NCI-H1105 (cell line): ENCODE measurements around the gene VRK3.
A peak's percentile ranks its signal among the peaks of the same experiment; 100 is the strongest.
"Not testable (repeated sequence)": the region's sequence is repeated elsewhere in the genome, so short reads cannot be mapped to it uniquely, and the experiment has no call there.

Source experiments
- DNase-seq: peaks from one replicate; lab custom pipeline; 2025; lab: John Stamatoyannopoulos, UW

Gene VRK3

DNA sequence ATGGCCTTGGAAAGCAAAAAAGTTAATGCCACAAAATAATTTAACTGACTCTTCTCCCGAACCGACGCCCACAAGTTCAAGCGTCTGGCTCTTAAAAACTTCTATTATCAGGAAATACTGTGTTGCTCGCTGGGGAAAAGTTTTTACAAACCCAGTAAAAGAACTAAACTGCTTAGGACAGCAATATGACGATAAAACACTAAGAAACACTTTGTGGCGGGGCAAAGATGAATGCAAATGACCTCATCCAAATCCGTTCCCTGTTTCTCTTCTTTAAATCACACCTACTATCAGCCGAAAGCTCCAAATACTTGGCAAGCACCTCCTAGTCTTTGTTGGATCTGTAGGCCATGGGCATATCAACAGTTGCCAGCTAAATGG is 69.1 kb downstream of the VRK3 start:
- no peak for DNase-seq

DNA sequence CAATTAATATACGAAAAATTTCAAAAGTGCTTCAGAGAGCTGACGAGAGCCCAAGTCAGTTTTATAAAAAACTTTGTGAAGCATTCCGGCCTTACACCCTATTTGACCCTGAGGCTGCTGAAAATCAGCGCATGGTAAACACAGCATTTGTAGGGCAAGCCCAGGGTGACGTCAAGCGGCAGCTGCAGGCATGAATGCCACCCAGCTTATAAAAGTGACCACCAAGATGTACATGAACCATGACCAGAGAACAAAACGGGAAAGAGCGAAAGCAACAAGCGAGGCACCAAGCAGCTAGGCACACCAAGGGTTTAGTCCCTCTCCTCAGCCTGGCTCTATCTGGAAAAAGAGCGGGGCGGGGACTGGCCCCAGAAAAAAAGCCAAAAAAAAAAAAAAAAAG is 70.2 kb downstream of the VRK3 start:
- DNase-seq, result no peak

GRCh38 chr19:49954092-49954829 is 70.9 kb downstream of the VRK3 start:
- DNase-seq, result no peak

- DNase-seq, result no peak
These were observed 71.8 kb downstream of the VRK3 start for GRCh38 chr19:49953416-49953815.

GRCh38 chr19:49952906-49953305 is 72.3 kb downstream of the VRK3 start:
- DNase-seq, result no peak

- no peak for DNase-seq
These were observed 72.7 kb downstream of the VRK3 start for GRCh38 chr19:49952479-49952836.

- DNase-seq, result no peak
These were observed 73.2 kb downstream of the VRK3 start for GRCh38 chr19:49951806-49952478.

GRCh38 chr19:49950956-49951526 is 74.1 kb downstream of the VRK3 start:
- DNase-seq, result no peak

DNA sequence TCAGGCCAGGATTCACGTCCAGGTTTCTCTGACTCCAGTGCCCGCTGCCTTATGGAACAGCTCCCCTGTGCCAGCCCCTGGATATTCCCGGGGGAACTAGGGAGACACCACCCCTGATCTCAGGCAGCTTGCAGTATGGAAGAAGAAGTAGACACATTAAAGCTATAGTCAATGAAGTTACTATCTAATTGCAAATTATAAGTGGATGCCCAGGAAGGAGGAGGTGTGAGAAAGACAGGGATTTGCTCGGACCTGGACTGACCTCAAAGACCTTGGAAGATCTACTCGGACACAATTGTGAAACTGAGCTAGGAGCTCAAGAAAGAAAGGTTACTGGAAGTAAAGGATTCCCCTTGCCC is 74.6 kb downstream of the VRK3 start:
- no peak for DNase-seq

DNA sequence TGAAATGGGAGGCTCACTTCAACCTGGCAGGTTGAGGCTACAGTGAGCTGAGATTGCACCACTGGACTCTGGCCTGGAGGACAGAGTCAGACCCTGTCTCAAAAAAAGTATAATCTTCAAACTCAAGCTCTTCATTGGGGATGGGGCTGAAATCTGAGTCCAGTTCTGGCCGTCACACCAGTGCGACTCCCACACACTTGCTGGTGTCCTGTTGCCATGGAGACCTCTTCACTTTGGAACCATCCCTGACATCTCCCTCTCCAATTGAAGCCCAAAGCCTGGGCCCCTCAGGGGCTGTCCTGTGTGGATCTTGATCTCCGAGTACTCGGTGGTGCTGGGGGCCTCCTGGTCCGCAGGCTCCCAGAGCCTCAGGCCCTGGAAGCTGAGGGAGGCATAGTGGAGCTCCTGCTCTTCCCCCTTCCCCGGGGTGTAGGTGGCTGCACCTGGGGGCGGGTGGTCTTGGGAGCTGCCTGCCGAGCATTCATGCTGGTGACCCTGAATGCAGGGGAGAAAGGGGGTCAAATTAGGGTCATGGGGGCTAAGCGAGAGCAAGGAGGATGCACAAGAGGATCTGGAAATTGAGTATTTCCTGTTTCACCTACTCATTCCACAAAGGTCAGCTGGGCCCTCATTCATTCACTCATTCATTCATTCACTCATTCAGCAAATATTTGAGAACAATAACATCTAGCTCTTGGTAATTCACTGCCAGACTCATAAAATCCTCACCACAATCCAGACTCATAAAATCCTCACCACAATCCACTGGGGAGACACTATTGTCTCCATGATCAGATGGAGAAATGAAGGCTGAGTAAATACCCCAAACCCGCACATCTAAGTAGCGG is 75.2 kb downstream of the VRK3 start:
- no peak for DNase-seq

- DNase-seq, result no peak
These were observed 78.8 kb downstream of the VRK3 start for GRCh38 chr19:49946415-49946814.

DNA sequence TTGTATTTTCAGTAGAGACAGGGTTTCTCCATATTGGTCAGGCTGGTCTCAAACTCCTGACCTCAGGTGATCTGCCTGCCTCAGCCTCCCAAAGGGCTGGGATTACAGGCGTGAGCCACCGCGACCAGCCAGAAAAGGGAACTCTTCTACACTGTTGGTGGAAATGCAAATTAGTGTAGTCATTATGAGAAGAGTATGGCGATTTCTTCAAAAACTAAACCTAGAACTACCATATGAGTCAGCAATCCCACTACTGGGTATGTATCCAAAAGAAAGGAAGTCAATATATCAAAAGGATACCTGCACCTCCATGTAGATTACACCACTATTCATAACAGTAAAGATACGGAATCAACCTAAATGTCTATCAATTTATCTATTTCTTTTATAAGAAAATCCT is 80.6 kb downstream of the VRK3 start:
- not testable (repeated sequence) for DNase-seq

DNA sequence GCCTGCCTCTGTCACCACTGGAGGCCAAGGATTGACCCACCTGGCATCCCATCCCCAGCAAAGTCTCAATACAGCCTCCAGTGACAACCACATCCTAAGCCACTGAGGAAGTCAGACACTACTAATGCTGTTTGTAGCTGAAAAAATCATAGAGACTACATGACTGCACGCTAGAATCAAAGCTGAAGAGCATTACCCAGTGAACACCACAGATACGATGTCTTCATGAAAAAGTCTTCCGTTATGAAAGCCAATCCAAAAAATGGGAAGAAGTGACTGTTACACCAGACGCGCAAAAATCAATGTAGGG is 84.7 kb downstream of the VRK3 start:
- no peak for DNase-seq

GRCh38 chr19:49939721-49940481 is 85.3 kb downstream of the VRK3 start:
- no peak for DNase-seq

DNA sequence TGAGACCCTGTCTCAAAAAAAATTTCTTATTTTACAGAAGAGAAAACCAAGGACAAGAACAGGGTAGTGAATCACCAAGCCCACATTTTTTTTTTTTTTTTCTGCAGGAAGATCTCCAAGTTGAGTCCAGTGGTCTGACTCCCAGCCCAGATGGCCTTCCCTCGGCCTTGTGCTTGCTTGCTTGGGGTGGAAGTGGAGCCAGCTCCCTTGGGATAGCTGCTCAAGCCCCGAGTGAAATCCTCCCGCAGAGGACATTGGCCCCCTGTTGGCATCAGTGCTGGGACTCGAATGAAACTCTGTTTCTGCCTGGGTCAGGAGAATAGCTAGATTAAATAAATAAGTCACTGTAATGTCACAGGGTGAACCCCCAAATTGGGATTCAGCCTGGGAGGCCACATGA is 86.5 kb downstream of the VRK3 start:
- no peak for DNase-seq

GRCh38 chr19:49937750-49938381 is 87.3 kb downstream of the VRK3 start:
- peak; percentile 65 for DNase-seq

DNA sequence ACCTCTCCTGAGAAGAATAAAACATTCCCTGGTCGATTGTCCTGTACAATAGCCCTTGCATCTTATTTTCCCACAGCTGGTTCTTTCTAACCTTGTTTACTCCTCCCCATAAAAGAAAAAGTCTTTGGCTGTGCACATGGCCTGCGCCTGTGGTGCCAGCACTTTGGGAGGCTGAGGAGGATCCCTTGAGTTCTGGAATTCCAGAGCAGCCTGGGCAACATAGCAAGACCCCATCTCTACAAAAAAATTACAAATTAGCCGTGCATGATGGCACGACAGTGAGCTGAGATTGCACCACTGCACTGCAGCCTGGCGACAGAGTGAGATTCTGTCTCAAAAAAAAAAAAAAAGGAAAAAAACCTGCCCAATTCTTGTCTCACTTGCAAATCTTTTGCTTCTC is 88.6 kb downstream of the VRK3 start:
- DNase-seq, result no peak

DNA sequence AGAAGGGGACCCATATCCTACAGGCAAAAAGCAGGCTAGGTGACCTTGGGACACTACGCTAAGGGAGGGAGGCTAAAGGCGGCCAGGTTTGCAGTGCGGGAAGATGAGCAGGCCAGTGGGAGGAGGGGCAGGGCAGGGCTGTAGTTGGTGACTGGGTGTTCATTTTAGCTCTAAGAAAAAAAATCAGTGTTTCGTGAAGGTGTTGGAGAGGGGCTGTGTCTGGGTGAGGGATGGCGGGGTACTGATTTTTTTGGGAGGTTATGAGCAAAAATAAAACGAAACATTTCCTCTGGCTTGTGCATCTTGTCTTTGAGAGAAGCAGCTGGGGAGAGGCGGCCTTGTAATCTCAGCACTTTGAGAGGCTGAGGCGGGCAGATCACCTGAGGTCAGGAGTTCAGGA is 91.5 kb downstream of the VRK3 start:
- no peak for DNase-seq

DNA sequence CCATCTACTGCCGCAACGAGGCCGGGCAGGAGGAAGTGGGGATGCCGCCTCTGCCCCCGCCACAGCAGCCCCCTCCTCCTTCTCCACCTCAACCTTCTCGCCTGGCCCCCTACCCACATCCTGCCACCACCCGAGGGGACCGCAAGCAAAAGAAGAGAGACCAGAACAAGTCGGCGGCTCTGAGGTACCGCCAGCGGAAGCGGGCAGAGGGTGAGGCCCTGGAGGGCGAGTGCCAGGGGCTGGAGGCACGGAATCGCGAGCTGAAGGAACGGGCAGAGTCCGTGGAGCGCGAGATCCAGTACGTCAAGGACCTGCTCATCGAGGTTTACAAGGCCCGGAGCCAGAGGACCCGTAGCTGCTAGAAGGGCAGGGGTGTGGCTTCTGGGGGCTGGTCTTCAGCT is 92.4 kb downstream of the VRK3 start:
- no peak for DNase-seq

GRCh38 chr19:49932041-49932451 is 93.1 kb downstream of the VRK3 start:
- no peak for DNase-seq

DNA sequence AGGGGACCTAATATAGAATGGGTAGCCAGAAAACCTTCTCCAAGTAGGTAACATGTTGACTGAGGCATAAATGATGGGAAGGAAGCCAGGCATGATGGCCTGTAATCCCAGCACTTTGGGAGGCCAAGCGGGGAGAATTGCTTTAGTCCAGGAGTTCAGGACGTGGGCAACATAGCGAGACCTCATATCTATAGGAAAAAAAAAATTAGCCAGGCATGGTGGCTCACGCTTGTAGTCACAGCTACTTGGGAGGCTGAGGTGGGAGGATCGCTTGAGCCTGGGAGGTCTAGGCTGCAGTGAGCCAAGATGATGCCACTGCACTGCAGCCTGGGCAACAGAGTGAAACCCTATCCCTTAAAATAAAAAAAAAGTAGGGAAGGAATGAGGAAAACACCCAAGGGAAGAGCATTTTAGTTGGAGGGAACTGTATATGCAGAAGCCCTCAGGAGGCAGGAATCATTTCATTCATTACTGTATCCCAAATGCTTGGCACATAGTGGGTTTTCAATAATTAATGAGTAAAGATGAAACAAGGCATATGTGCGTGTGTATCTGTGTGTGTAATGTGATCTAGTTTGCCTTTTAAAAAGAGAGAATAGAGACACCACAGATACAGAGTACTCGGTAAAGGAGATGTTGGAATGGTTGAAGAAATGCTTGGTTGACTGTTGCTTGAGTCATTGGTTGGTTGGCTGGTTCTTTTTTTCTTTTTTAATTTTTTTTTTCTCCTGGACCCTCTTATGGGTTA is 93.7 kb downstream of the VRK3 start:
- DNase-seq, result no peak
